Stimulated activated CD4-positive, alpha-beta T cell treated with anti-CD3 and anti-CD28 coated beads, Interleukin-12 subunit alpha, Interleukin-12 subunit beta, amount 100 ng/mL, for 24 hours (primary cell): Measurements from ENCODE around the gene CAPSL.
"Not testable (repeated sequence)": the region's sequence is repeated elsewhere in the genome, so short reads cannot be mapped to it uniquely, and the experiment has no call there.

Experiments
- DNase-seq, 2 experiments: peaks; one replicate each; pipeline ENCODE4 v3.0.0-alpha.2; 2020; ENCODE audit warnings: low read depth in 2 of 2

CAPSL gene

GRCh38 chr5:35904443-35905132 lies 33.8 kb downstream of the CAPSL start:
- no peak for DNase-seq

- DNase-seq: no peak
These were observed 34.7 kb downstream of the CAPSL start for GRCh38 chr5:35903631-35904203.

- no peak for DNase-seq
These were observed 36.3 kb downstream of the CAPSL start for GRCh38 chr5:35902046-35902672.

- DNase-seq: no peak
These were observed 37.3 kb downstream of the CAPSL start for GRCh38 chr5:35900972-35901695.

GRCh38 chr5:35899800-35900199 lies 38.6 kb downstream of the CAPSL start:
- DNase-seq: no peak

GRCh38 chr5:35898952-35899660 lies 39.3 kb downstream of the CAPSL start:
- DNase-seq: no peak

GRCh38 chr5:35894131-35894530 lies 44.3 kb downstream of the CAPSL start:
- no peak for DNase-seq

- DNase-seq: not testable (repeated sequence)
These were observed 45.6 kb downstream of the CAPSL start for GRCh38 chr5:35892799-35893198.

GRCh38 chr5:35890021-35891020 lies 48.1 kb downstream of the CAPSL start:
- DNase-seq: no peak

GRCh38 chr5:35887321-35888100 lies 50.9 kb downstream of the CAPSL start:
- no peak for DNase-seq

GRCh38 chr5:35886381-35886780 lies 52.0 kb downstream of the CAPSL start:
- DNase-seq: no peak

GRCh38 chr5:35884773-35885172 lies 53.6 kb downstream of the CAPSL start:
- no peak for DNase-seq

- no peak for DNase-seq
These were observed 54.1 kb downstream of the CAPSL start for GRCh38 chr5:35884191-35884769.

GRCh38 chr5:35881758-35882157 lies 56.7 kb downstream of the CAPSL start:
- no peak for DNase-seq

GRCh38 chr5:35880156-35880555 lies 58.3 kb downstream of the CAPSL start:
- no peak for DNase-seq

- DNase-seq: no peak
These were observed 58.8 kb downstream of the CAPSL start for GRCh38 chr5:35879649-35880048.

GRCh38 chr5:35879096-35879495 lies 59.3 kb downstream of the CAPSL start:
- no peak for DNase-seq

GRCh38 chr5:35878079-35878478 lies 60.3 kb downstream of the CAPSL start:
- DNase-seq: no peak

GRCh38 chr5:35877655-35878054 lies 60.8 kb downstream of the CAPSL start:
- DNase-seq: no peak

- no peak for DNase-seq
These were observed 61.5 kb downstream of the CAPSL start for GRCh38 chr5:35876922-35877321.
